ENCODE data around the gene SPRYD3.

Gene SPRYD3

DNA sequence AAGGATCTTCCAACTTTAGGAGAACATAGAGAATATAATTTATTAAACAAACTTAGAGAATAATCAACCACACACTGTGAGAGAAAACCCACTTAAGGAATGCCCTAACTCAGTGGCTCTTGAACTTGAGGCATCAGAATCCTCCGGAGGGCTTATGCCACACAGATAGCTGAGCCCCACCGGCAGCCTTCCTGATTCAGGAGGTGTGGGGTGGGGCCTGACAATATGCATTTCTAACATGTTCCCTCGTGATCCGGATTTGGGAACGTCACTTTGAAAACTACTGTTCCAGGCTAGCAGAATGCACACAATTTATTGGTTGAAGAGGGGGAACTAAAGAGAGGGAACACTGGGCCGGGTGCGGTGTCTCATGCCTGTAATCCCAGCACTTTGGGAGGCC is 22.1 kb upstream of the SPRYD3 start:
- TF ChIP-seq ZBTB7A (IDR thresholded peaks at IDR 0.05; ENCODE audit: low read depth) (no peak), YY1 (IDR thresholded peaks at IDR 0.05; ENCODE audit: low read depth) (no peak), CEBPB (IDR thresholded peaks at IDR 0.05) (no peak), NFIC (IDR thresholded peaks at IDR 0.05) (no peak), TCF12 (IDR thresholded peaks at IDR 0.05; ENCODE audit: low read depth) (no peak), EP300 (IDR thresholded peaks at IDR 0.05; ENCODE audit: borderline replicate concordance) (no peak), CREB1 (IDR thresholded peaks at IDR 0.05; ENCODE audit: low read depth) (no peak), TAF1 (IDR thresholded peaks at IDR 0.05; ENCODE audit: low read depth) (no peak)
- TF ChIP-seq, protein P1, sequence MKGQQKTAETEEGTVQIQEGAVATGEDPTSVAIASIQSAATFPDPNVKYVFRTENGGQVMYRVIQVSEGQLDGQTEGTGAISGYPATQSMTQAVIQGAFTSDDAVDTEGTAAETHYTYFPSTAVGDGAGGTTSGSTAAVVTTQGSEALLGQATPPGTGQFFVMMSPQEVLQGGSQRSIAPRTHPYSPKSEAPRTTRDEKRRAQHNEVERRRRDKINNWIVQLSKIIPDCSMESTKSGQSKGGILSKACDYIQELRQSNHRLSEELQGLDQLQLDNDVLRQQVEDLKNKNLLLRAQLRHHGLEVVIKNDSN (IDR thresholded peaks at IDR 0.05), result no peak

DNA sequence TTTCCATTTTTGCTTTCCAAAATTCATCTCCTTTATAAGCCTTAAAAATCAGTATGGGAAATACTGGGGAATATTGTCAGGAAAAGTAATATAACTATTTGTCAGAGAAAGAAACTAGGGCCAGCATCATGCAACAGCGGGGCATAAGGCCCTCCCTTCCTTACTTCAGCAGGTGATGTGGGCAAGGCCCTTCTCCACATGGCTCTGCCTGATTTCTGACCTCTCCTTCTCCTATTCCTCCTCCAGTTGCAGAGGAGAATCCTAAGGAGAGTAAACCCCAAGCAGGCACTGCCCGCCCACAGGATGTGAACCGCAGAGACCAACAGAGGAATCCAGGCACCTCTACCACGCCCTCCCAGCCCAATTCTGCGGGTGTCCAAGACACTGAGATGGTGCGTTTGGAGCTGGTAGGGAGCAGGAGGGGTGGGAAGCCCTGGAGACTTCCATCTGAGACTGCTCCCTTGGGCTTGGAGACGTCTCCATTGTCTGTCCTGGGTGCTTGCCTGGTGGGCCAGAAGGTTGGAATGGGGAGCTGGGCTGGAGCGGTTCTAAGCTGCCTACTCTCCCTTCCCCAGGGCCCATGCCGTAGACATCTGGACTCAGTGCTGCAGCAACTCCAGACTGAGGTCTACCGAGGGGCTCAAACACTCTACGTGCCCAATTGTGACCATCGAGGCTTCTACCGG is 21.4 kb upstream of the SPRYD3 start:
- TF ChIP-seq, protein P2, sequence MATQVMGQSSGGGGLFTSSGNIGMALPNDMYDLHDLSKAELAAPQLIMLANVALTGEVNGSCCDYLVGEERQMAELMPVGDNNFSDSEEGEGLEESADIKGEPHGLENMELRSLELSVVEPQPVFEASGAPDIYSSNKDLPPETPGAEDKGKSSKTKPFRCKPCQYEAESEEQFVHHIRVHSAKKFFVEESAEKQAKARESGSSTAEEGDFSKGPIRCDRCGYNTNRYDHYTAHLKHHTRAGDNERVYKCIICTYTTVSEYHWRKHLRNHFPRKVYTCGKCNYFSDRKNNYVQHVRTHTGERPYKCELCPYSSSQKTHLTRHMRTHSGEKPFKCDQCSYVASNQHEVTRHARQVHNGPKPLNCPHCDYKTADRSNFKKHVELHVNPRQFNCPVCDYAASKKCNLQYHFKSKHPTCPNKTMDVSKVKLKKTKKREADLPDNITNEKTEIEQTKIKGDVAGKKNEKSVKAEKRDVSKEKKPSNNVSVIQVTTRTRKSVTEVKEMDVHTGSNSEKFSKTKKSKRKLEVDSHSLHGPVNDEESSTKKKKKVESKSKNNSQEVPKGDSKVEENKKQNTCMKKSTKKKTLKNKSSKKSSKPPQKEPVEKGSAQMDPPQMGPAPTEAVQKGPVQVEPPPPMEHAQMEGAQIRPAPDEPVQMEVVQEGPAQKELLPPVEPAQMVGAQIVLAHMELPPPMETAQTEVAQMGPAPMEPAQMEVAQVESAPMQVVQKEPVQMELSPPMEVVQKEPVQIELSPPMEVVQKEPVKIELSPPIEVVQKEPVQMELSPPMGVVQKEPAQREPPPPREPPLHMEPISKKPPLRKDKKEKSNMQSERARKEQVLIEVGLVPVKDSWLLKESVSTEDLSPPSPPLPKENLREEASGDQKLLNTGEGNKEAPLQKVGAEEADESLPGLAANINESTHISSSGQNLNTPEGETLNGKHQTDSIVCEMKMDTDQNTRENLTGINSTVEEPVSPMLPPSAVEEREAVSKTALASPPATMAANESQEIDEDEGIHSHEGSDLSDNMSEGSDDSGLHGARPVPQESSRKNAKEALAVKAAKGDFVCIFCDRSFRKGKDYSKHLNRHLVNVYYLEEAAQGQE (IDR thresholded peaks at IDR 0.05; ENCODE audit: low read depth), result no peak
- TF ChIP-seq CEBPB (IDR thresholded peaks at IDR 0.05) (no peak), YY1 (IDR thresholded peaks at IDR 0.05; ENCODE audit: low read depth) (no peak), TAF1 (IDR thresholded peaks at IDR 0.05; ENCODE audit: low read depth) (no peak), CREB1 (IDR thresholded peaks at IDR 0.05; ENCODE audit: low read depth) (no peak), FOXM1 (IDR thresholded peaks at IDR 0.05; ENCODE audit: borderline replicate concordance, low read depth) (no peak), EGR1 (IDR thresholded peaks at IDR 0.05) (no peak), TCF12 (IDR thresholded peaks at IDR 0.05; ENCODE audit: low read depth) (no peak), TEAD4 (IDR thresholded peaks at IDR 0.05) (no peak), ZBTB7A (IDR thresholded peaks at IDR 0.05; ENCODE audit: low read depth) (no peak), NFIC (IDR thresholded peaks at IDR 0.05) (no peak), RAD21 (IDR thresholded peaks at IDR 0.05; ENCODE audit: low read depth) (no peak)
- TF ChIP-seq, protein P1 (IDR thresholded peaks at IDR 0.05), result no peak
- TF ChIP-seq, protein P3, sequence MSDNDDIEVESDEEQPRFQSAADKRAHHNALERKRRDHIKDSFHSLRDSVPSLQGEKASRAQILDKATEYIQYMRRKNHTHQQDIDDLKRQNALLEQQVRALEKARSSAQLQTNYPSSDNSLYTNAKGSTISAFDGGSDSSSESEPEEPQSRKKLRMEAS (IDR thresholded peaks at IDR 0.05), result no peak

DNA sequence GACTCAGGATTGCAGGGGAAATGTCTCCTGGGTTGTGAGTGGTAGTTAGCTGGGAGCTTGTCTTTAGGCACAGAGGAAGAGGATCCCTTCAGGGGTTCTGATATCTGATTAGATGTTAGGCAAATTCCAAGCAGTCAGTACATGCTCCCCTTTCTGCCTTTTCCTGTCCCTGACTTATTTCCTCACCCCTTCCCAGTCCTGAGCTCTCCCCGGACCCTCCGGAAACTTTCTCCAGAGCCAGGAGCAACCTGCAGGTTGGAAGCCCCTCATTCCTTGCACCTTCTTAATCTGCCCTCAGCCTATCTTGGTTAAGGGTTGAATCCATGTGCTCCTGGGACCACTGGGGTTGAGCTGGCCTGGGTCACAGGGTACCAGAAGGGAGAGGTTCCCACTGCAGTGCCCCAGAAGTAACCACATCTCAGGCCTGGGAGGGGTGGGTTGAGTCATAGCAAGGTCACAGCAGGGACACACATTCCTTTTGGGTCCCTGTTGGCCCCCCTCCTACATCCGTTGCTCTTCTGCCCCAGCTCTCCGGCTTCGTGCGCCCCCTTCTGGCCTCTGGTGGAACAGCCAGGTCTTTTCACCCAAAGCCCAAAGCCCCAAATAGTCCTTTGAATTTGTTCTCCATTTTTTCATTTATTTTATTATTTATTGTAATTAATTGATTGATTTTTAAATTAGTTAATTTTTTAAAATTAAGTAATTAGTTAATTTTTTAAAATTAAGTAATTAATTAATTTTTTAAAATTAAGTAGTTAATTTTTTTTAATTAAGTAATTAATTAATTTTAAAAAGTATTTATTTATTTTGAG is 20.1 kb upstream of the SPRYD3 start:
- TF ChIP-seq YY1 (IDR thresholded peaks at IDR 0.05; ENCODE audit: low read depth) (no peak), RAD21 (IDR thresholded peaks at IDR 0.05; ENCODE audit: low read depth) (peak; percentile 95), CEBPB (IDR thresholded peaks at IDR 0.05) (no peak), EP300 (IDR thresholded peaks at IDR 0.05; ENCODE audit: borderline replicate concordance) (peak; percentile 30; the same call in 1 of the 2 replicates), NFIC (IDR thresholded peaks at IDR 0.05) (peak; percentile 21; the same call in 1 of the 2 replicates), TEAD4 (IDR thresholded peaks at IDR 0.05) (peak; percentile 77), ZBTB7A (IDR thresholded peaks at IDR 0.05; ENCODE audit: low read depth) (peak; percentile 90), TCF12 (IDR thresholded peaks at IDR 0.05; ENCODE audit: low read depth) (peak; percentile 39; the same call in 1 of the 2 replicates), TAF1 (IDR thresholded peaks at IDR 0.05; ENCODE audit: low read depth) (no peak), FOXM1 (IDR thresholded peaks at IDR 0.05; ENCODE audit: borderline replicate concordance, low read depth) (no peak), EGR1 (IDR thresholded peaks at IDR 0.05) (no peak), CREB1 (IDR thresholded peaks at IDR 0.05; ENCODE audit: low read depth) (no peak)
- TF ChIP-seq, protein P3 (IDR thresholded peaks at IDR 0.05), result peak; percentile 38; the same call in 1 of the 2 replicates
- TF ChIP-seq, protein P1 (IDR thresholded peaks at IDR 0.05), result no peak
- TF ChIP-seq, protein P2 (IDR thresholded peaks at IDR 0.05; ENCODE audit: low read depth), result no peak

DNA sequence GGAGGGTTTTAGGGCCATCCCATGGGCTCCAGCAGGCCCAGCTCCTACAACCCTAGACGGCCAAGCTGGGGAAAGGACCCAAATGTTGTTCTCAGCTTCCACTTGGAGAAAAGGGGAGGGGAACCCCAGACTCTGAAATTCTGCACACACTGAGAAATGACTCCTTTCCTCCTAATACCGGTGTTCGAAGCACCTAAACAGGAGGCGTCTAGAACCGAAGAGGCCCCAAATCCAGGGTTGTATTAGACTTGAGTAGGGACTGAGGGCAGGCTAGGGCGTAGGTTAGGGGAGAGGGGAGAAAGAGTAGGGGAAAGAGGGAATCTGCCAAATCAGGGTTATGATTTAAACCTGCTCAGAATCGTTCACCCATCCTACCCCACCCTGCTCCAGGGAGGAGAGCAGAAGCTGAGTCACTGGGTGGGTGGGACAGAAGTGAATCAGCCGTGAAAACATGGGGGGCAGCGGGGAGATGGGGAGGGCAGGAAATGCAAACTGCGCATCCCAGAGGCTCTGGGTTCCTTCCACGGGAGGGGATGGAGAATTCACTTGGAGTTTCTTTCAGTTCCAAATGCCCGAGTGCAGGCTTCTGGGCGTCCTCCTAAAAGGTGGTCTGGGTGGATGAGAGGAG is 19.3 kb upstream of the SPRYD3 start:
- TF ChIP-seq RAD21 (IDR thresholded peaks at IDR 0.05; ENCODE audit: low read depth) (no peak), ZBTB7A (IDR thresholded peaks at IDR 0.05; ENCODE audit: low read depth) (no peak), EP300 (IDR thresholded peaks at IDR 0.05; ENCODE audit: borderline replicate concordance) (no peak), TAF1 (IDR thresholded peaks at IDR 0.05; ENCODE audit: low read depth) (no peak), NFIC (IDR thresholded peaks at IDR 0.05) (no peak), TCF12 (IDR thresholded peaks at IDR 0.05; ENCODE audit: low read depth) (no peak)
- TF ChIP-seq, protein P2 (IDR thresholded peaks at IDR 0.05; ENCODE audit: low read depth), result no peak

Data from Ishikawa (cell line).